ENCODE results near the gene COL4A3.
A peak's percentile ranks its signal among the peaks of the same experiment; 100 is the strongest.

COL4A3 gene

GRCh38 chr2:227296671-227297405 lies 132.4 kb downstream of the COL4A3 start:
- no peak for DNase-seq

GRCh38 chr2:227301523-227301922 lies 137.1 kb downstream of the COL4A3 start:
- no peak for DNase-seq

GRCh38 chr2:227308784-227309183 lies 144.4 kb downstream of the COL4A3 start:
- DNase-seq = no peak

- no peak for DNase-seq
Measured at GRCh38 chr2:227310756-227311110, 146.3 kb downstream of the COL4A3 start.

GRCh38 chr2:227311861-227312506 lies 147.6 kb downstream of the COL4A3 start:
- no peak for DNase-seq

- DNase-seq = no peak
Measured at GRCh38 chr2:227312579-227312978, 148.2 kb downstream of the COL4A3 start.

- no peak for DNase-seq
Measured at GRCh38 chr2:227313310-227313709, 148.9 kb downstream of the COL4A3 start.

- DNase-seq = no peak
Measured at GRCh38 chr2:227317834-227318233, 153.4 kb downstream of the COL4A3 start.

GRCh38 chr2:227320305-227321094 lies 156.1 kb downstream of the COL4A3 start:
- DNase-seq = no peak

GRCh38 chr2:227322530-227323205 lies 158.2 kb downstream of the COL4A3 start:
- DNase-seq = no peak

- no peak for DNase-seq
Measured at GRCh38 chr2:227323818-227324217, 159.4 kb downstream of the COL4A3 start.

GRCh38 chr2:227324642-227324994 lies 160.2 kb downstream of the COL4A3 start:
- no peak for DNase-seq

GRCh38 chr2:227324995-227325838 lies 160.8 kb downstream of the COL4A3 start, which contains the start of gene MFF:
Gene MFF (plus strand): TSS chr2:227325251. CDS start chr2:227330666, 5,415 bp downstream.
- peak; percentile 95 for DNase-seq

GRCh38 chr2:227325839-227326195 lies 161.4 kb downstream of the COL4A3 start:
- no peak for DNase-seq

GRCh38 chr2:227326783-227327182 lies 162.4 kb downstream of the COL4A3 start:
- DNase-seq = no peak

- no peak for DNase-seq
Measured at GRCh38 chr2:227335713-227336112, 171.3 kb downstream of the COL4A3 start.

GRCh38 chr2:227337442-227337841 lies 173.0 kb downstream of the COL4A3 start:
- no peak for DNase-seq

- no peak for DNase-seq
Measured at GRCh38 chr2:227339098-227339599, 174.7 kb downstream of the COL4A3 start.

- DNase-seq = no peak
Measured at GRCh38 chr2:227340106-227340505, 175.7 kb downstream of the COL4A3 start.

GRCh38 chr2:227341553-227341952 lies 177.1 kb downstream of the COL4A3 start:
- DNase-seq = no peak

GRCh38 chr2:227344231-227344630 lies 179.8 kb downstream of the COL4A3 start:
- no peak for DNase-seq

- no peak for DNase-seq
Measured at GRCh38 chr2:227347117-227347516, 182.7 kb downstream of the COL4A3 start.

Data from CD4-positive, alpha-beta T cell treated with Interleukin-17A for 1 hour (primary cell).